Measurements from ENCODE around the gene NR2C2AP. TPM values are rescaled to one million over a fixed set of nuclear protein-coding genes. Genes with fewer than 3 reads are reported as not detected.
"Not testable (repeated sequence)": the region's sequence is repeated elsewhere in the genome, so short reads cannot be mapped to it uniquely, and the experiment has no call there.

The NR2C2AP gene
- total RNA-seq, 3 donors from 2014 or later (not counting 1 experiment from before 2014, with no cell fraction given): 14.7 to 16.7 (median 16.4) TPM

- Mint-ChIP-seq H3K27me3 (ENCODE audit: low read depth in 2 of 2) (peaks cover 0 to 3% of the 10 kb centered on the region in 2 donors), H3K27ac (no peak overlapping the region), H3K4me3 (peak overlapping the region; percentile 69), H3K4me1 (peaks cover 4 to 12% of the 10 kb centered on the region in 2 donors), H3K36me3 (no peaks in the 10 kb centered on the region), H3K9me3 (no peaks in the 10 kb centered on the region)
- intact Hi-C loops (cut with micrococcal nuclease): loop anchor here (2.0 kb wide), 1 partner anchor 78 kb away; no protein-coding TSS in a partner anchor
- 76% methylated on average over 17 of the region's 17 CpGs for WGBS (ENCODE audit: insufficient coverage)
- TF ChIP-seq CTCF (IDR thresholded peaks at IDR 0.05): no peak
- Histone ChIP-seq H3K27ac (ENCODE audit: low read length) (no peak overlapping the region), H3K36me3 (ENCODE audit: control insufficient read depth, insufficient read depth, low read length) (no peaks in the 10 kb centered on the region), H3K27me3 (ENCODE audit: control insufficient read depth, insufficient read depth, low read length) (peaks cover 5% of the 10 kb centered on the region), H3K4me3 (ENCODE audit: low read length) (no peak overlapping the region), H3K9me3 (ENCODE audit: control insufficient read depth, insufficient read depth, low read length) (no peaks in the 10 kb centered on the region), H3K4me1 (ENCODE audit: control insufficient read depth, insufficient read depth, low read length) (peaks cover 10% of the 10 kb centered on the region)
- DNase-seq (no peak), ATAC-seq (no peak)
Measured at GRCh38 chr19:19224150-19224851, 21.1 kb upstream of the NR2C2AP start.

- Histone ChIP-seq H3K36me3 (ENCODE audit: control insufficient read depth, insufficient read depth, low read length) (no peaks in the 10 kb centered on the region), H3K27ac (ENCODE audit: low read length) (no peak overlapping the region), H3K4me1 (ENCODE audit: control insufficient read depth, insufficient read depth, low read length) (peaks cover 10% of the 10 kb centered on the region), H3K27me3 (ENCODE audit: control insufficient read depth, insufficient read depth, low read length) (peaks cover 5% of the 10 kb centered on the region), H3K9me3 (ENCODE audit: control insufficient read depth, insufficient read depth, low read length) (no peaks in the 10 kb centered on the region), H3K4me3 (ENCODE audit: low read length) (no peak overlapping the region)
- no peak for TF ChIP-seq CTCF (IDR thresholded peaks at IDR 0.05)
- no peak for ATAC-seq
- intact Hi-C loops (cut with micrococcal nuclease): loop anchor here (2.0 kb wide), 1 partner anchor 77 kb away; no protein-coding TSS in a partner anchor
- H3K27ac Mint-ChIP-seq: no peak overlapping the region
- peaks cover 4 to 12% of the 10 kb centered on the region in 2 donors for H3K4me1 Mint-ChIP-seq
- WGBS (ENCODE audit: insufficient coverage): 87% methylated on average over 6 of the region's 6 CpGs
- H3K27me3 Mint-ChIP-seq (ENCODE audit: low read depth in 2 of 2): peaks cover 0 to 3% of the 10 kb centered on the region in 2 donors
- H3K4me3 Mint-ChIP-seq: no peak overlapping the region
- no peak for DNase-seq
- H3K36me3 Mint-ChIP-seq: no peaks in the 10 kb centered on the region
- no peaks in the 10 kb centered on the region for H3K9me3 Mint-ChIP-seq
Measured at GRCh38 chr19:19223636-19224035, 20.4 kb upstream of the NR2C2AP start.

- no peak overlapping the region for H3K4me3 Mint-ChIP-seq
- intact Hi-C loops (cut with micrococcal nuclease): no loop called here
- no peaks in the 10 kb centered on the region for H3K9me3 Mint-ChIP-seq
- H3K27ac Mint-ChIP-seq: no peak overlapping the region
- no peaks in the 10 kb centered on the region for H3K36me3 Mint-ChIP-seq
- peaks cover 0 to 3% of the 10 kb centered on the region in 2 donors for H3K27me3 Mint-ChIP-seq (ENCODE audit: low read depth in 2 of 2)
- Histone ChIP-seq H3K36me3 (ENCODE audit: control insufficient read depth, insufficient read depth, low read length) (no peaks in the 10 kb centered on the region), H3K27ac (ENCODE audit: low read length) (no peak overlapping the region), H3K9me3 (ENCODE audit: control insufficient read depth, insufficient read depth, low read length) (no peaks in the 10 kb centered on the region), H3K4me3 (ENCODE audit: low read length) (no peak overlapping the region), H3K4me1 (ENCODE audit: control insufficient read depth, insufficient read depth, low read length) (peaks cover 10% of the 10 kb centered on the region), H3K27me3 (ENCODE audit: control insufficient read depth, insufficient read depth, low read length) (peaks cover 5% of the 10 kb centered on the region)
- no peak for TF ChIP-seq CTCF (IDR thresholded peaks at IDR 0.05)
- 100% methylated on average over 1 of the region's 5 CpGs for WGBS (ENCODE audit: insufficient coverage)
- peaks cover 4 to 12% of the 10 kb centered on the region in 2 donors for H3K4me1 Mint-ChIP-seq
- DNase-seq (no peak), ATAC-seq (no peak)
Measured at GRCh38 chr19:19223060-19223459, 19.8 kb upstream of the NR2C2AP start.

- ATAC-seq; DNase-seq; H3K27me3 ChIP-seq (ENCODE audit: control insufficient read depth, insufficient read depth, low read length); H3K4me3 ChIP-seq (ENCODE audit: low read length); H3K9me3 ChIP-seq (ENCODE audit: control insufficient read depth, insufficient read depth, low read length); H3K36me3 Mint-ChIP-seq; intact Hi-C loops (cut with micrococcal nuclease); H3K27me3 Mint-ChIP-seq (ENCODE audit: low read depth in 2 of 2); H3K27ac ChIP-seq (ENCODE audit: low read length); H3K4me3 Mint-ChIP-seq; H3K27ac Mint-ChIP-seq; H3K36me3 ChIP-seq (ENCODE audit: control insufficient read depth, insufficient read depth, low read length); H3K9me3 Mint-ChIP-seq: not testable (repeated sequence)
- H3K4me1 ChIP-seq (ENCODE audit: control insufficient read depth, insufficient read depth, low read length): peaks cover 10% of the 10 kb centered on the region
- 82% methylated on average over 7 of the region's 8 CpGs for WGBS (ENCODE audit: insufficient coverage)
- peaks cover 4 to 12% of the 10 kb centered on the region in 2 donors for H3K4me1 Mint-ChIP-seq
Measured at GRCh38 chr19:19221000-19221399, 17.8 kb upstream of the NR2C2AP start.

Data from natural killer cell (primary cell).